OCI-LY3 (cell line): Measurements from ENCODE around the gene CLEC9A.
"Not testable (repeated sequence)": the region's sequence is repeated elsewhere in the genome, so short reads cannot be mapped to it uniquely, and the experiment has no call there.

Source experiments
- H2AFZ ChIP-seq: fragments of 200-600, 300-600 bp; shearing (Covaris generic); 2 replicates; pipeline ENCODE4 v1.6.0; 2014; ENCODE audit warnings: antibody characterized with exemption, low read depth, low read length
- H3K27ac ChIP-seq: fragments of 200-600, 300-600 bp; sonication (generic); 2 replicates; pipeline ENCODE4 v1.5.1; 2014; ENCODE audit warnings: mild to moderate bottlenecking, low read length, moderate library complexity, mixed read lengths
- H3K27me3 ChIP-seq: fragments of 200-600, 300-600 bp; sonication (generic); 2 replicates; pipeline ENCODE4 v1.6.1; 2014; ENCODE audit warnings: low read depth, low read length, mixed read lengths
- H3K36me3 ChIP-seq: fragments of 200-600, 300-600 bp; sonication (generic); replicated peaks from 2 replicates; pipeline ENCODE3; 2014; ENCODE audit warnings: low read depth, low read length, mixed read lengths
- H3K4me1 ChIP-seq: fragments of 300-600, 200-600 bp; sonication (generic); 2 replicates; pipeline ENCODE4 v1.6.1; 2014; ENCODE audit warnings: low read length, mixed read lengths
- H3K4me2 ChIP-seq: fragments of 200-600, 300-600 bp; sonication (generic); 2 replicates; pipeline ENCODE4 v1.6.1; 2014; ENCODE audit warnings: low read length, mixed read lengths
- H3K4me3 ChIP-seq: fragments of 300-600, 200-600 bp; sonication (generic); 2 replicates; pipeline ENCODE4 v1.5.1; 2014; ENCODE audit warnings: antibody characterized with exemption, mild to moderate bottlenecking, low read length, moderate library complexity
- H3K79me2 ChIP-seq: fragments of 300-600, 200-600 bp; shearing (Covaris generic); 2 replicates; pipeline ENCODE4 v1.6.1; 2014; ENCODE audit warnings: mild to moderate bottlenecking, low read length, mixed read lengths
- H3K9ac ChIP-seq: fragments of 300-600, 200-600 bp; shearing (Covaris generic); 2 replicates; pipeline ENCODE4 v1.6.0; 2014; ENCODE audit warnings: mild to moderate bottlenecking, low read length, moderate library complexity
- H3K9me3 ChIP-seq: fragments of 200-600, 300-600 bp; shearing (Covaris generic); 2 replicates; pipeline ENCODE4 v1.6.1; 2014; ENCODE audit warnings: low read length, mixed read lengths; ENCODE audit not compliant: insufficient read depth
- H4K20me1 ChIP-seq: fragments of 200-600, 300-600 bp; sonication (generic); 2 replicates; pipeline ENCODE4 v1.6.1; 2016; ENCODE audit warnings: low read length, mixed read lengths; ENCODE audit not compliant: insufficient read depth
- EZH2phosphoT487 ChIP-seq: fragments of 200-600 bp; shearing (Covaris generic); IDR thresholded peaks from 2 replicates; pipeline ENCODE4 v1.6.1; 2018; ENCODE audit warnings: antibody characterized with exemption, mixed run types, low read depth
- TF ChIP-seq, protein P1 (sequence below): fragments of 200-600, 300-600 bp; sonication (generic); IDR thresholded peaks from 2 replicates; pipeline ENCODE4 v1.5.1; 2014; ENCODE audit warnings: antibody characterized with exemption, low read length, low read depth

The CLEC9A gene

DNA sequence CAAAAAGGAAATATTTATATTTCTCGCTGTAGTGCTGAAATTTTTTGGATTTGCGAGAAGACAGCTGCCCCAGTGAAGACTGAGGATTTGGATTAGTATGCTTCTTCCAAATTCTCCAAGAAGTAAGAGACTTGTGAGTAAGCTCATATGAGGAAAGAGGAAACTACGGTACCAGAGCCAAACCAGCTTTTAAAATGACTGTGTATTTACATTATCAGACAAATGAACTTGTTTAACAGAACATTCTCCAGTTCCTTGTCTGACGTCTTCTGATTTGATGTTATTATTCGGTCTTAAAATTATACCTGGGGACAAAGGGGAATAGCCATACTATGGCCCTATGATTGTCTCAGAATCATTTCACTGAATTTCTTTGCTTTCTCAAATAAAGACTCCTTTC, 12.1 kb upstream of the CLEC9A start:
- no peaks in the 10 kb centered on the region for H3K9me3 ChIP-seq
- H4K20me1 ChIP-seq = no peaks in the 10 kb centered on the region
- H3K27ac ChIP-seq = no peak overlapping the region
- peak overlapping the region; percentile 18 for H3K4me2 ChIP-seq
- no peak overlapping the region for H3K4me3 ChIP-seq
- TF ChIP-seq, protein P1, sequence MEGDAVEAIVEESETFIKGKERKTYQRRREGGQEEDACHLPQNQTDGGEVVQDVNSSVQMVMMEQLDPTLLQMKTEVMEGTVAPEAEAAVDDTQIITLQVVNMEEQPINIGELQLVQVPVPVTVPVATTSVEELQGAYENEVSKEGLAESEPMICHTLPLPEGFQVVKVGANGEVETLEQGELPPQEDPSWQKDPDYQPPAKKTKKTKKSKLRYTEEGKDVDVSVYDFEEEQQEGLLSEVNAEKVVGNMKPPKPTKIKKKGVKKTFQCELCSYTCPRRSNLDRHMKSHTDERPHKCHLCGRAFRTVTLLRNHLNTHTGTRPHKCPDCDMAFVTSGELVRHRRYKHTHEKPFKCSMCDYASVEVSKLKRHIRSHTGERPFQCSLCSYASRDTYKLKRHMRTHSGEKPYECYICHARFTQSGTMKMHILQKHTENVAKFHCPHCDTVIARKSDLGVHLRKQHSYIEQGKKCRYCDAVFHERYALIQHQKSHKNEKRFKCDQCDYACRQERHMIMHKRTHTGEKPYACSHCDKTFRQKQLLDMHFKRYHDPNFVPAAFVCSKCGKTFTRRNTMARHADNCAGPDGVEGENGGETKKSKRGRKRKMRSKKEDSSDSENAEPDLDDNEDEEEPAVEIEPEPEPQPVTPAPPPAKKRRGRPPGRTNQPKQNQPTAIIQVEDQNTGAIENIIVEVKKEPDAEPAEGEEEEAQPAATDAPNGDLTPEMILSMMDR = no peak
- TF ChIP-seq EZH2phosphoT487 = no peak
- H3K9ac ChIP-seq = no peak overlapping the region
- no peak overlapping the region for H2AFZ ChIP-seq
- H3K79me2 ChIP-seq = no peaks in the 10 kb centered on the region
- no peaks in the 10 kb centered on the region for H3K36me3 ChIP-seq
- H3K4me1 ChIP-seq = peaks cover 10% of the 10 kb centered on the region
- peaks cover 13% of the 10 kb centered on the region for H3K27me3 ChIP-seq

DNA sequence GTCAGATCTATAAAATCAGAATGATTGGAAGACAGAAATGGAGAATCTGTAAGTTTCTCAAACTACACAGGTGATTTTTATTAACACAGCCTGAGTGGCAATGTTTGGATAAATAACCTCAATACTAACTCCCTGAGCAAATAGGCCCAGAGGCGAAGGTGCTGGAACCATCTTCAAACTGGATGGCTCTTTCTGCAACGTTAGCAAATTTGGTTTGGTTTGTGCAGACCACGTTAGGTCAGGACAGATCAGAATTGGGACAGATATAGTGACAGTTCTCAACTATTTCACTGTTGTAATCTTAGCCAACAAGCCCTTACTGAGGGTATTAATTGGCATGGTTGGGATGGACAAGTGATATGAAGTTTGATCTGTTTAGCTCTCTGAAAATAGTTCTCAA, 9.1 kb upstream of the CLEC9A start:
- H3K4me1 ChIP-seq = peaks cover 10% of the 10 kb centered on the region
- H3K4me3 ChIP-seq = no peak overlapping the region
- H3K79me2 ChIP-seq = no peaks in the 10 kb centered on the region
- H3K36me3 ChIP-seq = no peaks in the 10 kb centered on the region
- TF ChIP-seq EZH2phosphoT487 = no peak
- TF ChIP-seq, protein P1 = no peak
- no peak overlapping the region for H2AFZ ChIP-seq
- H3K9me3 ChIP-seq = no peaks in the 10 kb centered on the region
- no peak overlapping the region for H3K27ac ChIP-seq
- no peaks in the 10 kb centered on the region for H3K27me3 ChIP-seq
- H3K4me2 ChIP-seq = no peak overlapping the region
- H3K9ac ChIP-seq = no peak overlapping the region
- H4K20me1 ChIP-seq = no peaks in the 10 kb centered on the region

DNA sequence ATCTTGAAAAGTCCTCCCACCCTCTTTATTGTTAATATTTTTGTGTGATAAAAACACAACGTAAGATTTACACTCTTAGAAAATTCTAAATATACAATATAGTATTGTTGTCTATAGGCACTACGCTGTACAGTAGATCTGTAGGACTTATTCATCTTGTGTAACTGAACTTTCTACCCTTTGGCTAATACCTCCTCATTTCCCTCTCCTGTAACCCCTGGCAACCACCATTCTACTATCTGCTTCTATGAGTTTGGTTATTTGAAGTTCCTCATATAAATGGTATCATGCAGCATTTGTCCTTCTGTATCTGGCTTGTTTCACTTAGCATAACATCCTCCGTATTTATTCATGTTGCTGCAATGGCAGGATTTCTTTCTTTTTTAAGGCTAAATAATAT, 5.2 kb upstream of the CLEC9A start:
- H3K79me2 ChIP-seq = no peaks in the 10 kb centered on the region
- peaks cover 7% of the 10 kb centered on the region; the same call in 1 of the 2 replicates for H3K27me3 ChIP-seq
- no peak overlapping the region for H3K4me2 ChIP-seq
- no peak overlapping the region for H3K9ac ChIP-seq
- TF ChIP-seq, protein P1 = no peak
- no peak for TF ChIP-seq EZH2phosphoT487
- no peak overlapping the region for H3K4me3 ChIP-seq
- no peaks in the 10 kb centered on the region for H3K9me3 ChIP-seq
- no peaks in the 10 kb centered on the region for H4K20me1 ChIP-seq
- H3K4me1 ChIP-seq = no peaks in the 10 kb centered on the region
- no peak overlapping the region for H3K27ac ChIP-seq
- no peaks in the 10 kb centered on the region for H3K36me3 ChIP-seq
- no peak overlapping the region for H2AFZ ChIP-seq

DNA sequence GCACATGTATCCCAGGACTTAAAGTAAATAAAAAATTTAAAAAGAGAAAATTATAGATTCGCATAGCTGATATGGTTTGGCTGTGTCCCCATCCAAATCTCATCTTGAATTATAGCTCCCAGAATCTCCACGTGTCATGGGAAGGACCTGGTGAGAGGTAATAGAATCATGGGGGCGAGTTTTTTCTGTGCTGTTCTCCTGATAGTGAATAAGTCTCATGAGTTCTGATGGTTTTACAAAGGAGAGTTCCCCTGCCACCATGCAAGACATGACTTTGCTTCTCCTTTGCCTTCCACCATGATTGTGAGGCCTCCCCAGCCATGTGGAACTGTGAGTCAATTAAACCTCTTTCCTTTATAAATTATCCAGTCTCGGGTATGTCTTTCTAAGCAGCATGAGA, 3.8 kb upstream of the CLEC9A start:
- H3K9me3 ChIP-seq, H3K4me3 ChIP-seq, H3K27ac ChIP-seq, H4K20me1 ChIP-seq, H3K36me3 ChIP-seq, H2AFZ ChIP-seq, H3K4me1 ChIP-seq, H3K79me2 ChIP-seq, H3K4me2 ChIP-seq, H3K9ac ChIP-seq: not testable (repeated sequence)
- H3K27me3 ChIP-seq = peaks cover 12% of the 10 kb centered on the region; the same call in 1 of the 2 replicates

DNA sequence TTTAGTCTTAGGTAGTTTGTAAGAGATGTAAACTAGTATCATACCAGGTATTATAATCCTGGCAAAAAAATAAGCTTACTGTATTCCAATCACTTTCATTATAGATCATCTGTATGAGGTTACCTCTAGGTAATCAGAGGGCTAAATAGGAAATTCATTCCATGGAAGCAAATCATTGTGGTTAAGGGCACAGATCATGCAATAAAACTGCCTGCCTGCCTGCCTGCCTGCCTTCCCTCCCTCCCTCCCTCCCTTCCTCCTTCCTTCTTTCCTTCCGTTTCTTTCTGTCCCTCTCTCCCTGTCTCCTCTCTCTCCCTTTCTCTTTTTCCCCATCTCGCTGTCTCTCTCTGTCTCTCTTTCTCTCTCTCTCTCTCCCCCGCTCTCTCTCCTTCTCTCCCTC, 3.2 kb upstream of the CLEC9A start:
- H3K79me2 ChIP-seq = no peaks in the 10 kb centered on the region
- H2AFZ ChIP-seq = no peak overlapping the region
- H3K27ac ChIP-seq = no peak overlapping the region

More for the DNA sequence above, 3.2 kb upstream of the CLEC9A start:
- H3K27me3 ChIP-seq = peaks cover 13% of the 10 kb centered on the region; the same call in 1 of the 2 replicates
- no peak overlapping the region for H3K9ac ChIP-seq
- H3K4me1 ChIP-seq = no peaks in the 10 kb centered on the region
- H3K9me3 ChIP-seq = no peaks in the 10 kb centered on the region
- H3K36me3 ChIP-seq = no peaks in the 10 kb centered on the region
- no peaks in the 10 kb centered on the region for H4K20me1 ChIP-seq
- H3K4me2 ChIP-seq = no peak overlapping the region
- TF ChIP-seq EZH2phosphoT487 = no peak
- TF ChIP-seq, protein P1 = no peak
- no peak overlapping the region for H3K4me3 ChIP-seq
